Activated T-cell treated with anti-CD3 and anti-CD28 coated beads, Interleukin-2, amount 50 U/mL, for 1 hour (primary cell): ENCODE data around the gene FANCC.

Experiments used
- DNase-seq: peaks from one replicate; pipeline ENCODE4 v3.0.0-alpha.2; 2020

FANCC gene

DNA sequence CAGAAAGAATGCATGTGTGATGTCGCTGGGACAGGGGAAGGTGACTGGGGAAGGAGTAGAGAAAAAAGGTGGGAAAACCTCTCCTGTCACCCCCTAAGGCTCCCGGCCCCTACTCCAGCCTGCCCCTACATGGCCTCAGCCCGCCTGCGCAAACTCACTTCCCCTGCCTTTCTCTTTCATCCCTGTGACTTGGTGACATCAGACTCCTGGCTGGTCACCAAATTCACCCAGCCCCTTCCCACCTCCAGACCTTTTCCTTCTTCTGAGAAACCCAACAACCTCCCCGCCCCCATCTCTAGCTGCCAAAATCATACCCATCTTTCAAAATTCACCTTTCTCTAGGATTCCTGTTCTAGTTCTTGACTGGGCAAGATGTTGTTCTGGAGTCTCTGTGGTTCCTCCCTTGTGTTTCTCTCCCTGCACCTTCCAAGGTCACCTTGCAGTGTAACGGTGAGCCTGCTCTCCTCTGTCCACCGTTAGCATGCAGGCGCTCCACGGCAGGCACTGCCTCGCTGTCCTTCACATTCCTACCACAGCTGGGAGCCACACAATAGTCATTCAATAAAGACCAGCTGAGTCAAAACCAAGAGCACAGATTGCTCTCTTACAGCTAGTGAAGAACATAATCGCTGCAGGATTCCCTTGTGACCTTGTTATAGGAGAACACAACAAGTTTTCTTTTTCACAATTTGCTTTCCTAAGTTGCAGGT, 134.5 kb downstream of the FANCC start:
- DNase-seq: no peak

DNA sequence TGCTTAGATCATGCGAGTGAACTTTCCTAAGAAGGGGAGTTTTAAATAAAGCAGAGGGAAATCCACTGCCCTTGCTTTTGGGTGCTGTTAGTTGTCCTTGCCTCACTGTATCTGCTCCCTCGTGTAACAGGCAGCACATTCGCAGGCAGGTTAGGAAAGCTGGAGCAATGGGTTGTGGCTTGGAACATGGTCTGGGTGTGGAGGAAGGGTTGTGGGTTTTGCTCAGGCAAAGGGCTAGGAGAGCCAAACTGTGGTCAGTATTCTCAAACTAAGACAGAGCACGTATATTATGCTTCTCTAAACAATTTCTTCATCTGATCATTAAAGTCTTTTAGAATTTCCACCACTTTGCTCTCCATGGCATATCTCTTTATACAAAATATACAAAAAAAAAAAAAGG, 135.7 kb downstream of the FANCC start:
- no peak for DNase-seq

- DNase-seq: no peak
Observed at GRCh38 chr9:95181226-95181818, 136.2 kb downstream of the FANCC start.

DNA sequence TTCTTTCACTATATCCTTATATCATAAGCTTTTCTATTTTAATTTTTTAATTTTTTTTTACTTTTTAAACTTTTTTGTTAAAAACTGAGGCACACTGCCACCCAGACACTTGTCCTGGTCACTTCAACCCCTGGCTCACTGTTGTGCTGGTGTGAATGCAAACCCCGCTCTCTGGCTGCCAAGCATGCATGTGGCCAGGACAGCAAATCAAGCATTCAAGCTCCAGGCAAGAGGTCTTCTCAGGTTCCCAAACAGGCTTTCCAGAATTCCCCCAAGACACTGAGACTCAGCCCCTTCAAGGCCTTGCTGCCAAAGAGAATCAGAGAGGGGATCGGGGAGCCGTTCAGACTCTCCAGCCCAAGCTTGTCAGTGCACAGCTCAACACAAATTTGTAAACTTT, 139.9 kb downstream of the FANCC start:
- DNase-seq: no peak

DNA sequence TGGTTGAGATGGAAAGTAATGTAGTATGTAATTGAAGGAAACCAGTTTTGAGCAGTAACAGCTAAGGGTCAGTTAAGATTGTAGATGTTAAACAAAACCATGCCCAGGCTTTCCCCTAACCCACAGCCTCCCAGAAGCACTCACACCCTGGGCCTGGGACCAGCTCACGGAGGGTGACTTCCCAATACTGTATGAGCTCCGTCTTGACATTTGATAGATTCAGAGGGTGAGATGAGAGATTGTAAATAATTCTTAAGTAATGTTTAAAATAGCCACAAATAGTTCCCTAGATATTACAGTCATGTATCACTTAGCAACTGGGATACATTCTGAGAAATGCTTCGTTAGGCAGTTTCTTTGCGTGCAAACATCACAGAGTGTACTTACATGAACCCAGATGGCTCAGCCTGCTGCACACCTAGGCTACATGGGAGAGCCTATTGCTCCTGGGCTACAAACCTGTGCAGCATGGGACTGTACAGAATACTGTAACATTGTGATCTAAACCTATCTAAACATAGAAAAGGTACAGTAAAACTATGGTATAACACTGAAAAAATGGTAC, 140.7 kb downstream of the FANCC start:
- DNase-seq: no peak

- DNase-seq: no peak
Observed at GRCh38 chr9:95175523-95175922, 142.0 kb downstream of the FANCC start.

DNA sequence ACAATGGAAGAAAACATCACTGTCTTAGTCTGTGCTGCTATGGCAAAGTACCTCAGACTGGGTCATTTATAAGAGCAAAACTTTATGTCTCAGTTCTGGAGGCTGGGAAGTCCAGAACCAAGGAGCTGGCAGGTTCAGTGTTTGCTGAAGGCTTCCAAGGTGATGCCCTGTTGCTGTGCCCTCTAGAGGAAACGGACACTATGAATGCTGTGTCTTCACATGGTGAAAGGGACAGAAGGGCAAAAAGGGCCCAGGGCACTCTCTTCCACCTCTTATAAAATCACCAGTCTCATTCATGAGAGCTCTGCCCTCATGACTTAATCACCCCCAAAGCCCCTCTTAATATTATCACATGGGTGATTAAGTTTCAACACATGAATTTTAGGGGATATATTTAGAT, 143.5 kb downstream of the FANCC start:
- no peak for DNase-seq

- DNase-seq: no peak
Observed at GRCh38 chr9:95171596-95171995, 145.9 kb downstream of the FANCC start.

DNA sequence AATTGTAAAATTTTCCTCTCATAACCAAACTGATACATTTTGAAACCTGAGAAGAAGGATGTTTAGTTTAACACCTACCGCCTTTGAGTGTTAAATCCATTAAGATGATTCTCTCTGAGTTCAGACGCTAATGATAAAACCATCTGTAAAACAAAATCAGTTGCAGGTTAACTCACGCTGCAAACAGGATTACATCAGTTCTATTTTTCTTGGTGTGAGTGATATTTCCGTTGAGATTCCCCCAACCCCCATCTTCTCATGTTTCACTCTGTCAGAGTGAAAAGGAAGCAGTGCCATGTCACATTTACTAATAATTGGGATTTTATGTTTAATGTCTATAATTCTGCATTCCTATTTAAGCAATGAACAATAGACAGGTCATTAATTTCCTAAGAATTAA, 146.5 kb downstream of the FANCC start:
- no peak for DNase-seq

- no peak for DNase-seq
Observed at GRCh38 chr9:95167998-95168397, 149.5 kb downstream of the FANCC start.

- no peak for DNase-seq
Observed at GRCh38 chr9:95165004-95165403, 152.5 kb downstream of the FANCC start.

DNA sequence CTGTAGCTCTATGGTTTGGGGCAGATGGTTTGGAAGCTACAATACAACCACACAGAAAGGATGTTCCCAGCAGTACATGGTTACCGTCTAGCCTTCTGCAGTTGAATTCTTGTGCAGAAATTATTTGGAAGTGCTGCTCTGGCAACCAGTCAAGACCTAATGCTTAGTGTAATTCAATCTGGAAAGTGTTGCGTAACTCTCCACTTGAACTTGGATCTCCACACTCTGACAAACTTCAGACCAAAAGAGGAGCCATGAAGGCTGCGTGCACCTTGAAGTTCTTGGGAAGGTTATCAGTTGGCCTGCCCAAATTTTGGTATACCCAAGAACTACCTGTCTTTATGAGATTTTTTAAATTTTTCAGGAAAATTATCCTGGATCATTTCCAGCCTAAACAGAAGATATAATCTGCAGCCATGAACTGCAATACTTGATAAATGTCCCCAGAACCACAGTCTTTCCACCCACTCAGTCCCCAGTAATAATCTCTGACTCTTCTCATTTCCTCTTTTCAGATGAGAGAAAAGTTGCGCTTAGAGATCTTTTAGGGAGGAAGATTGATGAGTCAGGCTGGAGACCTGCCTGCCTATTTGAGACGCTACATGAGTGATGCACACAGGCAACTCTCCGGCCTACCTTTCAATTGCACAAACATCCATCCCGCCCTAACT, 159.9 kb downstream of the FANCC start:
- no peak for DNase-seq

- no peak for DNase-seq
Observed at GRCh38 chr9:95156074-95156473, 161.4 kb downstream of the FANCC start.

- no peak for DNase-seq
Observed at GRCh38 chr9:95155220-95155619, 162.3 kb downstream of the FANCC start.

GRCh38 chr9:95150903-95151302, 166.6 kb downstream of the FANCC start:
- DNase-seq: no peak

GRCh38 chr9:95148208-95148520, 169.3 kb downstream of the FANCC start:
- DNase-seq: no peak

- no peak for DNase-seq
Observed at GRCh38 chr9:95147452-95148207, 169.9 kb downstream of the FANCC start.

- DNase-seq: no peak
Observed at GRCh38 chr9:95143591-95144561, 173.6 kb downstream of the FANCC start.

- no peak for DNase-seq
Observed at GRCh38 chr9:95142728-95143127, 174.8 kb downstream of the FANCC start.

DNA sequence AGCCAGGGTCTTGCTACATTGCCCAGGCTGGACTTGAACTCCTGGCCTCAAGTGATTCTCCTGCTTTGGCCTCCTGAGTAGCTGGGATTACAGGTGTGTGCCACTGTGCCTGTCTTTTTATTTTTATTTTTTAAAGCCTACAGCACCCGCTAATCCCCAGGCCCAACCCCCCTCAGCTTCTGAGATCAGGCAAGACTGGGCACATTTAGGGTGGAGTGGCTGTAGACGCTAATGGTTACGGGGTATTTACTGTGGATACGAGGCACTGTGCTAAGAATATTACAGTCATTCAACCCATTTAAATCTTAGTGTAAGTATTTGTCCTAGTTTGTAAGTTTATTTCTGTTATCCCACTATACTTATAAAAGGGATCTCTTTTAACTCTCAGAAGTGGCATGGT, 175.2 kb downstream of the FANCC start:
- DNase-seq: no peak

- no peak for DNase-seq
Observed at GRCh38 chr9:95140821-95141220, 176.7 kb downstream of the FANCC start.

- DNase-seq: no peak
Observed at GRCh38 chr9:95139126-95139525, 178.4 kb downstream of the FANCC start.
